Uterus (tissue), 4 donors: ENCODE data around the gene SPATA46. TPM values are rescaled to one million over a fixed set of nuclear protein-coding genes. Genes with fewer than 3 reads are reported as not detected.
"Not testable (repeated sequence)": the region's sequence is repeated elsewhere in the genome, so short reads cannot be mapped to it uniquely, and the experiment has no call there.

Experiments
- DNase-seq, 2 donors: peaks; one replicate each; pipeline ENCODE4 v3.0.0-alpha.2; 2019 to 2020
- H3K27ac ChIP-seq, 2 donors: fragments of 200-600 bp; sonication (generic); 1 replicate in 1 of 2; 2 replicates in 1 of 2; pipeline ENCODE4 v1.5.1; 2016 to 2018
- H3K27me3 ChIP-seq, 2 donors: fragments of 200-600 bp; sonication (generic); one replicate each; pipeline ENCODE4 v1.5.1; 2018 to 2019; ENCODE audit warnings: control low read depth in 1 of 2
- H3K36me3 ChIP-seq, 2 donors: fragments of 200-600 bp; sonication (generic); one replicate each; pipeline ENCODE4 v1.5.1; 2019; ENCODE audit warnings: control low read depth in 1 of 2
- H3K4me1 ChIP-seq, 2 donors: fragments of 200-600 bp; sonication (generic); one replicate each; pipeline ENCODE4 v1.5.1; 2018 to 2019; ENCODE audit warnings: control low read depth in 1 of 2
- H3K4me3 ChIP-seq, 2 donors: fragments of 200-600 bp; sonication (generic); 1 replicate in 1 of 2; 2 replicates in 1 of 2; pipeline ENCODE4 v1.5.1; 2018 to 2019; ENCODE audit warnings: mild to moderate bottlenecking in 1 of 2
- H3K9me3 ChIP-seq, 2 donors: fragments of 200-600 bp; sonication (generic); one replicate each; pipeline ENCODE4 v1.5.1; 2019; ENCODE audit warnings: control low read depth in 1 of 2
- POLR2A ChIP-seq, 2 donors: fragments of 450-650 bp; IDR thresholded peaks; one replicate each; pipeline ENCODE4 v1.6.1; 2016; ENCODE audit warnings: antibody characterized with exemption in 2 of 2, mild to moderate bottlenecking in 1 of 2, moderate library complexity in 1 of 2
- intact Hi-C: fragments of 100-400 bp; cut with DNase I; formaldehyde crosslinking; loops from one replicate; pipeline ENCODE4 v1.15.1; 2023; ENCODE audit warnings: low total_unique reads
- total RNA-seq, 4 donors: library from RNA; depleted of rRNA in 3 of 4; stranded (reverse); fragments of >200 nt in 3 of 4; gene quantifications; one replicate each; pipeline versions ENCODE4 v1.1.0 to v1.2.4, GENCODE V29; 2014 to 2023
- TF ChIP-seq, protein P1 (sequence below), 4 experiments: fragments of 200-600 bp in 2 of 4; fragments of 450-650 bp in 2 of 4; sonication (generic) in 2 of 4; IDR thresholded peaks; one replicate each; pipeline ENCODE4 v1.5.1; 2016 to 2019; ENCODE audit warnings: antibody characterized with exemption in 4 of 4, mild to moderate bottlenecking in 2 of 4, moderate library complexity in 1 of 4
- donor health status: DM: yes; HTN: yes; CAD: no.

SPATA46 gene
- total RNA-seq, 4 donors from 2014 or later: not detected

GRCh38 chr1:162353078-162353477 is 23.6 kb downstream of the SPATA46 start:
- Histone ChIP-seq H3K36me3 (no peaks in the 10 kb centered on the region), H3K9me3 (no peaks in the 10 kb centered on the region), H3K27ac (no peak overlapping the region), H3K27me3 (no peaks in the 10 kb centered on the region), H3K4me3 (no peak overlapping the region), H3K4me1 (no peaks in the 10 kb centered on the region)
- TF ChIP-seq, protein P1, sequence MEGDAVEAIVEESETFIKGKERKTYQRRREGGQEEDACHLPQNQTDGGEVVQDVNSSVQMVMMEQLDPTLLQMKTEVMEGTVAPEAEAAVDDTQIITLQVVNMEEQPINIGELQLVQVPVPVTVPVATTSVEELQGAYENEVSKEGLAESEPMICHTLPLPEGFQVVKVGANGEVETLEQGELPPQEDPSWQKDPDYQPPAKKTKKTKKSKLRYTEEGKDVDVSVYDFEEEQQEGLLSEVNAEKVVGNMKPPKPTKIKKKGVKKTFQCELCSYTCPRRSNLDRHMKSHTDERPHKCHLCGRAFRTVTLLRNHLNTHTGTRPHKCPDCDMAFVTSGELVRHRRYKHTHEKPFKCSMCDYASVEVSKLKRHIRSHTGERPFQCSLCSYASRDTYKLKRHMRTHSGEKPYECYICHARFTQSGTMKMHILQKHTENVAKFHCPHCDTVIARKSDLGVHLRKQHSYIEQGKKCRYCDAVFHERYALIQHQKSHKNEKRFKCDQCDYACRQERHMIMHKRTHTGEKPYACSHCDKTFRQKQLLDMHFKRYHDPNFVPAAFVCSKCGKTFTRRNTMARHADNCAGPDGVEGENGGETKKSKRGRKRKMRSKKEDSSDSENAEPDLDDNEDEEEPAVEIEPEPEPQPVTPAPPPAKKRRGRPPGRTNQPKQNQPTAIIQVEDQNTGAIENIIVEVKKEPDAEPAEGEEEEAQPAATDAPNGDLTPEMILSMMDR (IDR thresholded peaks at IDR 0.05): no peak
- TF ChIP-seq POLR2A (IDR thresholded peaks at IDR 0.05): no peak
- intact Hi-C loops: no loop called here
- DNase-seq: no peak

- H3K4me3 ChIP-seq, H3K27ac ChIP-seq, H3K27me3 ChIP-seq, H3K4me1 ChIP-seq, DNase-seq, H3K36me3 ChIP-seq, intact Hi-C loops, H3K9me3 ChIP-seq: not testable (repeated sequence)
Observed at GRCh38 chr1:162351874-162352273, 24.8 kb downstream of the SPATA46 start.

- no peak for DNase-seq
- Histone ChIP-seq H3K27me3 (no peaks in the 10 kb centered on the region), H3K27ac (no peak overlapping the region), H3K9me3 (no peaks in the 10 kb centered on the region), H3K4me3 (no peak overlapping the region), H3K4me1 (no peaks in the 10 kb centered on the region), H3K36me3 (no peaks in the 10 kb centered on the region)
- intact Hi-C loops: no loop called here
- TF ChIP-seq, protein P1 (IDR thresholded peaks at IDR 0.05): no peak
- no peak for TF ChIP-seq POLR2A (IDR thresholded peaks at IDR 0.05)
Observed at GRCh38 chr1:162351246-162351842, 25.3 kb downstream of the SPATA46 start.

GRCh38 chr1:162349635-162350330 is 26.9 kb downstream of the SPATA46 start:
- Histone ChIP-seq H3K9me3 (no peaks in the 10 kb centered on the region), H3K27me3 (no peaks in the 10 kb centered on the region), H3K27ac (no peak overlapping the region), H3K36me3 (no peaks in the 10 kb centered on the region), H3K4me3 (no peak overlapping the region), H3K4me1 (no peaks in the 10 kb centered on the region)
- no peak for TF ChIP-seq POLR2A (IDR thresholded peaks at IDR 0.05)
- TF ChIP-seq, protein P1 (IDR thresholded peaks at IDR 0.05): no peak
- DNase-seq: no peak
- intact Hi-C loops: no loop called here

GRCh38 chr1:162347281-162347680 is 29.4 kb downstream of the SPATA46 start:
- TF ChIP-seq, protein P1 (IDR thresholded peaks at IDR 0.05): no peak
- no peak for TF ChIP-seq POLR2A (IDR thresholded peaks at IDR 0.05)
- intact Hi-C loops: no loop called here
- no peak overlapping the region for H3K27ac ChIP-seq
- H3K4me1 ChIP-seq: no peaks in the 10 kb centered on the region
- no peaks in the 10 kb centered on the region for H3K9me3 ChIP-seq
- no peaks in the 10 kb centered on the region for H3K27me3 ChIP-seq
- no peaks in the 10 kb centered on the region for H3K36me3 ChIP-seq
- H3K4me3 ChIP-seq: no peak overlapping the region
- no peak for DNase-seq
